ENCODE measurements around the gene C1QTNF6. TPM values are rescaled to one million over a fixed set of nuclear protein-coding genes. Genes with fewer than 3 reads are reported as not detected.

The C1QTNF6 gene
- total and polyA plus RNA-seq, 3 donors from 2014 or later = 12.6 to 15.0 (median 14.8) TPM

GRCh38 chr22:37165940-37166674, 21.9 kb downstream of the C1QTNF6 start:
- no peak for DNase-seq
- H3K27ac ChIP-seq = no peak overlapping the region
- no peaks in the 10 kb centered on the region for H3K27me3 ChIP-seq
- peaks cover 6% of the 10 kb centered on the region for H3K4me1 ChIP-seq
- no peak for TF ChIP-seq CTCF (IDR thresholded peaks at IDR 0.05)
- no peak for TF ChIP-seq POLR2A (IDR thresholded peaks at IDR 0.05)
- H3K4me3 ChIP-seq = no peak overlapping the region
- intact Hi-C loops (cut with DNase I; ENCODE audit: low total_unique reads) = no loop called here
- no peaks in the 10 kb centered on the region for H3K9me3 ChIP-seq
- WGBS, 2 donors = 69 to 75% methylated on average over 21 to 25 of the region's 25 CpGs
- H3K36me3 ChIP-seq (ENCODE audit: low read depth, missing control alignments) = no peaks in the 10 kb centered on the region

GRCh38 chr22:37165066-37165465, 23.0 kb downstream of the C1QTNF6 start:
- Histone ChIP-seq H3K4me1 (peaks cover 6% of the 10 kb centered on the region), H3K27ac (no peak overlapping the region), H3K9me3 (no peaks in the 10 kb centered on the region), H3K27me3 (no peaks in the 10 kb centered on the region), H3K36me3 (ENCODE audit: low read depth, missing control alignments) (no peaks in the 10 kb centered on the region), H3K4me3 (no peak overlapping the region)
- TF ChIP-seq POLR2A (IDR thresholded peaks at IDR 0.05) (no peak), CTCF (IDR thresholded peaks at IDR 0.05) (no peak)
- WGBS, 2 donors = 82 to 93% methylated on average over 9 of the region's 9 CpGs
- no peak for DNase-seq
- intact Hi-C loops (cut with DNase I; ENCODE audit: low total_unique reads) = no loop called here

GRCh38 chr22:37164505-37164887, 23.6 kb downstream of the C1QTNF6 start:
- Histone ChIP-seq H3K9me3 (no peaks in the 10 kb centered on the region), H3K4me3 (no peak overlapping the region), H3K4me1 (peaks cover 6% of the 10 kb centered on the region), H3K27ac (no peak overlapping the region), H3K36me3 (ENCODE audit: low read depth, missing control alignments) (no peaks in the 10 kb centered on the region), H3K27me3 (no peaks in the 10 kb centered on the region)
- intact Hi-C loops (cut with DNase I; ENCODE audit: low total_unique reads) = loop anchor here (5.0 kb wide), 1 partner anchor 38 kb away; no protein-coding TSS in a partner anchor
- 72 to 96% methylated on average over 4 to 5 of the region's 5 CpGs for WGBS, 2 donors
- no peak for DNase-seq
- TF ChIP-seq POLR2A (IDR thresholded peaks at IDR 0.05) (no peak), CTCF (IDR thresholded peaks at IDR 0.05) (no peak)

GRCh38 chr22:37163575-37164504, 24.2 kb downstream of the C1QTNF6 start:
- Histone ChIP-seq H3K4me1 (peaks cover 6% of the 10 kb centered on the region), H3K9me3 (no peaks in the 10 kb centered on the region), H3K36me3 (ENCODE audit: low read depth, missing control alignments) (no peaks in the 10 kb centered on the region), H3K27me3 (no peaks in the 10 kb centered on the region), H3K27ac (no peak overlapping the region), H3K4me3 (no peak overlapping the region)
- intact Hi-C loops (cut with DNase I; ENCODE audit: low total_unique reads) = loop anchor here (5.0 kb wide), 1 partner anchor 38 kb away; no protein-coding TSS in a partner anchor
- 85 to 93% methylated on average over 5 to 22 of the region's 22 CpGs for WGBS, 2 donors
- TF ChIP-seq CTCF (IDR thresholded peaks at IDR 0.05) (no peak), POLR2A (IDR thresholded peaks at IDR 0.05) (no peak)
- DNase-seq = no peak

Measured in testis (tissue), 3 donors.